ENCODE results near the gene CLCN5. TPM values are rescaled to one million over a fixed set of nuclear protein-coding genes. Genes with fewer than 3 reads are reported as not detected.

Gene CLCN5
- total and polyA plus RNA-seq, 8 donors = 0.31 to 13.8 (median 1.6) TPM

- H3K36me3 ChIP-seq = peaks cover 0 to 5% (median 3%) of the 10 kb centered on the region in 4 donors
- TF ChIP-seq CTCF (IDR thresholded peaks at IDR 0.05) (peak in 3 of 7 experiments; percentile 13 to 28 (median 14)), POLR2AphosphoS5 (IDR thresholded peaks at IDR 0.05) (no peak)
- H3K4me3 ChIP-seq = no peak overlapping the region
- intact Hi-C loops (cut with DNase I; ENCODE audit: low total_unique reads) = no loop called here
- WGBS, 5 donors = 19 to 34% (median 24%) methylated on average over 3 of the region's 3 CpGs
- DNase-seq = peak; percentile 54 to 65
- peak overlapping the region in 1 of 5 donors; percentile 18 for H3K27ac ChIP-seq
- H3K4me1 ChIP-seq = no peaks in the 10 kb centered on the region
- H3K9me3 ChIP-seq = no peaks in the 10 kb centered on the region
- H3K27me3 ChIP-seq = no peaks in the 10 kb centered on the region
These were observed 159.0 kb downstream of the CLCN5 start for GRCh38 chrX:50081282-50081889.

- TF ChIP-seq POLR2AphosphoS5 (IDR thresholded peaks at IDR 0.05) = no peak
- TF ChIP-seq POLR2A (IDR thresholded peaks at IDR 0.05) = no peak
- TF ChIP-seq EP300 (IDR thresholded peaks at IDR 0.05) = no peak
- TF ChIP-seq CTCF (IDR thresholded peaks at IDR 0.05) = no peak
- no peak for DNase-seq
- Histone ChIP-seq H3K27me3 (no peaks in the 10 kb centered on the region), H3K4me1 (no peaks in the 10 kb centered on the region), H3K27ac (no peak overlapping the region), H3K4me3 (no peak overlapping the region), H3K9me3 (no peaks in the 10 kb centered on the region), H3K36me3 (peaks cover 0 to 9% (median 9%) of the 10 kb centered on the region in 4 donors)
- WGBS, 5 donors = 56 to 100% (median 86%) methylated on average over 2 of the region's 2 CpGs
- intact Hi-C loops (cut with DNase I; ENCODE audit: low total_unique reads) = no loop called here
These were observed 160.3 kb downstream of the CLCN5 start for GRCh38 chrX:50082741-50083140.

GRCh38 chrX:50088645-50089044 is 166.2 kb downstream of the CLCN5 start:
- 58 to 81% (median 76%) methylated on average over 3 of the region's 3 CpGs for WGBS, 5 donors
- no peaks in the 10 kb centered on the region for H3K4me1 ChIP-seq
- H3K27ac ChIP-seq = no peak overlapping the region
- no peak overlapping the region for H3K4me3 ChIP-seq
- DNase-seq = no peak
- no peaks in the 10 kb centered on the region for H3K27me3 ChIP-seq
- H3K9me3 ChIP-seq = no peaks in the 10 kb centered on the region
- H3K36me3 ChIP-seq = peaks cover 0 to 30% (median 15%) of the 10 kb centered on the region in 4 donors
- no peak for TF ChIP-seq CTCF (IDR thresholded peaks at IDR 0.05)
- no peak for TF ChIP-seq POLR2AphosphoS5 (IDR thresholded peaks at IDR 0.05)
- TF ChIP-seq EP300 (IDR thresholded peaks at IDR 0.05) = no peak
- no peak for TF ChIP-seq POLR2A (IDR thresholded peaks at IDR 0.05)
- intact Hi-C loops (cut with DNase I; ENCODE audit: low total_unique reads) = no loop called here

GRCh38 chrX:50093625-50094024 is 171.2 kb downstream of the CLCN5 start:
- TF ChIP-seq POLR2A (IDR thresholded peaks at IDR 0.05) (no peak), POLR2AphosphoS5 (IDR thresholded peaks at IDR 0.05) (no peak), EP300 (IDR thresholded peaks at IDR 0.05) (no peak)
- intact Hi-C loops (cut with DNase I; ENCODE audit: low total_unique reads) = no loop called here
- WGBS, 5 donors = 75 to 84% (median 78%) methylated on average over 4 of the region's 4 CpGs

GRCh38 chrX:50097071-50097470 is 174.7 kb downstream of the CLCN5 start:
- intact Hi-C loops (cut with DNase I; ENCODE audit: low total_unique reads) = no loop called here
- WGBS, 5 donors = 62 to 75% (median 74%) methylated on average over 4 of the region's 4 CpGs
- Histone ChIP-seq H3K4me1 (no peaks in the 10 kb centered on the region), H3K4me3 (no peak overlapping the region), H3K27ac (no peak overlapping the region), H3K27me3 (no peaks in the 10 kb centered on the region), H3K9me3 (no peaks in the 10 kb centered on the region), H3K36me3 (no peaks in the 10 kb centered on the region)
- no peak for TF ChIP-seq POLR2A (IDR thresholded peaks at IDR 0.05)
- no peak for TF ChIP-seq CTCF (IDR thresholded peaks at IDR 0.05)
- TF ChIP-seq EP300 (IDR thresholded peaks at IDR 0.05) = no peak
- TF ChIP-seq POLR2AphosphoS5 (IDR thresholded peaks at IDR 0.05) = no peak
- DNase-seq = no peak

More at GRCh38 chrX:50093625-50094024, 171.2 kb downstream of the CLCN5 start:
- no peak overlapping the region for H3K4me3 ChIP-seq
- no peaks in the 10 kb centered on the region for H3K4me1 ChIP-seq
- no peak overlapping the region for H3K27ac ChIP-seq
- no peak for DNase-seq
- H3K9me3 ChIP-seq = no peaks in the 10 kb centered on the region
- H3K36me3 ChIP-seq = peaks cover 0 to 16% (median 6%) of the 10 kb centered on the region in 4 donors
- H3K27me3 ChIP-seq = no peaks in the 10 kb centered on the region
